ENCODE measurements around the gene CPXCR1.

- TF ChIP-seq, protein P1, sequence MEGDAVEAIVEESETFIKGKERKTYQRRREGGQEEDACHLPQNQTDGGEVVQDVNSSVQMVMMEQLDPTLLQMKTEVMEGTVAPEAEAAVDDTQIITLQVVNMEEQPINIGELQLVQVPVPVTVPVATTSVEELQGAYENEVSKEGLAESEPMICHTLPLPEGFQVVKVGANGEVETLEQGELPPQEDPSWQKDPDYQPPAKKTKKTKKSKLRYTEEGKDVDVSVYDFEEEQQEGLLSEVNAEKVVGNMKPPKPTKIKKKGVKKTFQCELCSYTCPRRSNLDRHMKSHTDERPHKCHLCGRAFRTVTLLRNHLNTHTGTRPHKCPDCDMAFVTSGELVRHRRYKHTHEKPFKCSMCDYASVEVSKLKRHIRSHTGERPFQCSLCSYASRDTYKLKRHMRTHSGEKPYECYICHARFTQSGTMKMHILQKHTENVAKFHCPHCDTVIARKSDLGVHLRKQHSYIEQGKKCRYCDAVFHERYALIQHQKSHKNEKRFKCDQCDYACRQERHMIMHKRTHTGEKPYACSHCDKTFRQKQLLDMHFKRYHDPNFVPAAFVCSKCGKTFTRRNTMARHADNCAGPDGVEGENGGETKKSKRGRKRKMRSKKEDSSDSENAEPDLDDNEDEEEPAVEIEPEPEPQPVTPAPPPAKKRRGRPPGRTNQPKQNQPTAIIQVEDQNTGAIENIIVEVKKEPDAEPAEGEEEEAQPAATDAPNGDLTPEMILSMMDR (IDR thresholded peaks at IDR 0.05; ENCODE audit: low read depth, low read length), result no peak
- no peak for TF ChIP-seq EZH2phosphoT487 (IDR thresholded peaks at IDR 0.05; ENCODE audit: low read depth)
Observed at GRCh38 chrX:88789825-88790224, 42.8 kb downstream of the CPXCR1 start.
